IPS-20b (cell line): ENCODE results near the gene YY1AP1.
A peak's percentile ranks its signal among the peaks of the same experiment; 100 is the strongest.
"Not testable (repeated sequence)": the region's sequence is repeated elsewhere in the genome, so short reads cannot be mapped to it uniquely, and the experiment has no call there.

Experiments used
- H3K27ac ChIP-seq: one replicate; pipeline ENCODE4 v1.5.1; 2013; ENCODE audit warnings: low read length
- H3K27me3 ChIP-seq: 2 replicates; pipeline ENCODE4 v1.6.1; 2013; ENCODE audit warnings: mild to moderate bottlenecking, low read length, inconsistent platforms; ENCODE audit not compliant: insufficient read depth
- H3K36me3 ChIP-seq: 2 replicates; pipeline ENCODE4 v1.6.1; 2013; ENCODE audit warnings: low read depth, mild to moderate bottlenecking, inconsistent platforms, low read length, moderate library complexity; ENCODE audit not compliant: insufficient read depth
- H3K4me1 ChIP-seq: 2 replicates; pipeline ENCODE4 v1.6.1; 2013; ENCODE audit warnings: mild to moderate bottlenecking, control low read depth, inconsistent platforms, low read length, moderate library complexity; ENCODE audit not compliant: insufficient read depth
- H3K4me3 ChIP-seq: 2 replicates; pipeline ENCODE4 v1.5.1; 2013; ENCODE audit warnings: mild to moderate bottlenecking, low read length, inconsistent platforms
- H3K9ac ChIP-seq: 2 replicates; pipeline ENCODE4 v1.6.1; 2013; ENCODE audit warnings: low read depth, mild to moderate bottlenecking, inconsistent platforms, low read length, moderate library complexity
- H3K9me3 ChIP-seq: 2 replicates; pipeline ENCODE4 v1.6.1; 2013; ENCODE audit warnings: mild to moderate bottlenecking, low read depth, low read length, inconsistent platforms; ENCODE audit not compliant: insufficient read depth

The YY1AP1 gene

DNA sequence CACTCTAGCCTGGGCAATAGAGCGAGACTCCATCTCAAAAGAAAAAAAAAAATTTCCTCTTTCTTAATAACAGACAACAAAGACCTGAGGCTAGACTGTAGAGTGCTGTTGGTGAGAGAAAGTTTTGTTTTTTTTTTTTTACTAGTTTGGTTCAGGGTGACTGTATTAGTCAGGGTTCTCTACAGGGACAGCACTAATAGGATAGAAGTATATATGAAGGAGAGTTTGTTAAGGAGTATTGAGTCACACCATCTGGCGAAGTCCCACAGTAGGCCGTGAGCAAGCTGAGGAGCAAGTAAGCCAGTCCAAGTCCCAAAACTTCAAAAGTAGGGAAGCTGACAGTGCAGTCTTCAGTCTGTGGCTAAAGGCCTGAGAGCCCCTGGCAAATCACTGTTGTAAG is 22.9 kb upstream of the YY1AP1 start:
- not testable (repeated sequence) for H3K27ac ChIP-seq, H3K4me3 ChIP-seq, H3K27me3 ChIP-seq, H3K9me3 ChIP-seq, H3K4me1 ChIP-seq, H3K9ac ChIP-seq
- peaks cover 41% of the 10 kb centered on the region for H3K36me3 ChIP-seq

DNA sequence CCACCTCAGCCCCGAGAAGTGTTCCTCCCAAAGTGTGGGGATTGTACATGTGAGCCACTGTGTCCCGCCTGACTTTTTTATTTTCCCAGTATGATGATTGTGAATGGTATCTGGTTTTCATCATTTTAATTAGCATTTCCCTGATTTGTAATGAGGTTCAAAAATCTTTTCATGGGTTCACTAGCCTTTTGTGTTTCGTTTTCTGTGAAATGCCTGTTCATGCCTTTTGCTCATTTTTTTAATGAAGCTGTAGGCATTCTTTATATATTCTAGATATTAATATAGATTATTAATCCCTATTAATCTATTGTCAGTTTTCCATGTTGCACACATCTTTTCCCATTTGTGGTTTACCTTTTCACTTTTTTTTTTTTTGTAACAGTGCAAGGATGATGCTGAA is 20.8 kb upstream of the YY1AP1 start:
- no peaks in the 10 kb centered on the region for H3K4me1 ChIP-seq
- peaks cover 30% of the 10 kb centered on the region for H3K36me3 ChIP-seq
- no peak overlapping the region for H3K4me3 ChIP-seq
- no peaks in the 10 kb centered on the region; the same call in 1 of the 2 replicates for H3K9me3 ChIP-seq
- H3K27ac ChIP-seq: no peak overlapping the region
- H3K9ac ChIP-seq: no peak overlapping the region
- H3K27me3 ChIP-seq: no peaks in the 10 kb centered on the region

DNA sequence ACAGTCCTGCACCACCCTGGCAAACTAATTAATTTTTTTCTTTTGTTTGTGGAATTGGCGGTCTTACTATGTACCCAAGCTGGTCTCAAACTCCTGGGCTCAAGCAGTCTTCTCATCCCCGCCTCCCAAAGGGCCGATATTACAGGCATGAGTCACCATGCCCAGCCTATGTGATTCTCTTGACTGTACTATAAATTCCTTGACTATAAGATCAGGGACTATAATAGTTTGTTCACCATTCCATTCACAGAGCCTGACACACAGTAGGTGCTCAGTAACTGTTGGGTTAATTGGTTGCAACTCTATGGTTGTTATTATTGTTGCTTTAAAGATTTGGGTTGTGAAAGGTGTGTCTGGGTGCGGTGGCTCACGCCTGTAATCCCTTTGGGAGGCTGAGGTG is 17.6 kb upstream of the YY1AP1 start:
- H3K4me1 ChIP-seq: no peaks in the 10 kb centered on the region
- no peak overlapping the region for H3K27ac ChIP-seq
- peaks cover 9% of the 10 kb centered on the region for H3K36me3 ChIP-seq
- no peak overlapping the region for H3K4me3 ChIP-seq
- H3K27me3 ChIP-seq: no peaks in the 10 kb centered on the region
- H3K9me3 ChIP-seq: no peaks in the 10 kb centered on the region; the same call in 1 of the 2 replicates
- no peak overlapping the region for H3K9ac ChIP-seq

DNA sequence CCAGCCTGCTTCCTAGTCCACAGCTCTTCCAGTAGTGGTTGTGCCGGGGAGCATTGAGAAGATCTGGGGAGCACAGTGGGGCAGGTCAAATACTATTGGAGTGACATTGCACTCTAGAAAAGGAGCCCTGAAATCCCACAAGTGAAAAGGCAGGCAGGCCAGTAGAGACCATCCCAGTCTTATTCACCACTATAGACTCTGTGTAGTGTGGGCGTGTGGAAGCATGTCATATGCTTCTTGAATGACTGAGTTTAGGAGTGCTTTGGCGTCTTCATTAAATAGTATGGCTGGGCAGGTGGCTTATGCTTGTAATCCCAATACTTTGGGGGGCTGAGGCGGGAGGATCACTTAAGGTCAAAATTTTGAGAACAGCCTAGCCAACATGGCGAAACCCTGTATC is 15.8 kb upstream of the YY1AP1 start:
- not testable (repeated sequence) for H3K4me1 ChIP-seq, H3K27ac ChIP-seq, H3K27me3 ChIP-seq, H3K4me3 ChIP-seq, H3K9me3 ChIP-seq, H3K36me3 ChIP-seq, H3K9ac ChIP-seq

DNA sequence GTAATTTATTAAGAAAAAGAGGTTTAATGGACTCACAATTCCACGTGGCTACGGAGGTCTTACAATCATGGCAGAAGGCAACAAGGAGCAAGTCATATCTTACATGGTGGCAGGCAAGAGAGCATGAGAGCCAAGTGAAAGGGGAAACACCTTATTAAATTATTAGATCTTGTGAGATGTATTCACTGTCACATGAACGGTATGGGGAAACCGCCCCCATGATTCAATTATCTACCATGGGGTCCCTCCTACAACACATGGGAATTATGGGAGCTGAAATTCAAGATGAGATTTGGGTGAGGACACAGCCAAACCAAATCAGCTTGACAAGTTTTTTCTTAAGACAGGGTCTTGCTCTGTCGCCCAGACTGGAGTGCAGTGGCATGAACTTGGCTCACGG is 14.6 kb upstream of the YY1AP1 start:
- H3K9ac ChIP-seq: no peak overlapping the region
- no peaks in the 10 kb centered on the region for H3K27me3 ChIP-seq
- H3K27ac ChIP-seq: no peak overlapping the region
- peaks cover 4% of the 10 kb centered on the region for H3K9me3 ChIP-seq
- no peak overlapping the region for H3K4me3 ChIP-seq
- H3K4me1 ChIP-seq: peaks cover 6% of the 10 kb centered on the region; the same call in 1 of the 2 replicates
- H3K36me3 ChIP-seq: no peaks in the 10 kb centered on the region

DNA sequence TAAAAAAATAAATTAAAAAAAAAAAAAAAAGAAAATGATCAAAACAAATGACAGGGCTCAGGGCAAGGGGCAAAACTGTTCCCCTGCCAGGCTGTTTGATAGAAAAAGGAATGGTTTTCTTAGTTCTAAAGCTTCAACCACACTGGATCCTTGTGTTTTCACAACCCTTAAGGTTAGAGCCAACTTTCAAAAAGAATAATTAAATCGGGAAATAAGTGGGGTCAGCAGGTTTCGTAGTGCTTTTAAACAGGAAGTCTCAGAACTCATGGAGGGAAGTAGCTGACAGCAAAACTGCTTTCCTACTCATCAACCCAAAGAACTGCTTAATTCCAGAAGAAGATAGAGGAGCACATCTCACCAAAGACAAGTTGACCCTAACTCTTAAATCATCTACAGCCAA is 13.1 kb upstream of the YY1AP1 start:
- H3K27me3 ChIP-seq, H3K4me1 ChIP-seq, H3K36me3 ChIP-seq, H3K9me3 ChIP-seq, H3K27ac ChIP-seq, H3K4me3 ChIP-seq, H3K9ac ChIP-seq: not testable (repeated sequence)

DNA sequence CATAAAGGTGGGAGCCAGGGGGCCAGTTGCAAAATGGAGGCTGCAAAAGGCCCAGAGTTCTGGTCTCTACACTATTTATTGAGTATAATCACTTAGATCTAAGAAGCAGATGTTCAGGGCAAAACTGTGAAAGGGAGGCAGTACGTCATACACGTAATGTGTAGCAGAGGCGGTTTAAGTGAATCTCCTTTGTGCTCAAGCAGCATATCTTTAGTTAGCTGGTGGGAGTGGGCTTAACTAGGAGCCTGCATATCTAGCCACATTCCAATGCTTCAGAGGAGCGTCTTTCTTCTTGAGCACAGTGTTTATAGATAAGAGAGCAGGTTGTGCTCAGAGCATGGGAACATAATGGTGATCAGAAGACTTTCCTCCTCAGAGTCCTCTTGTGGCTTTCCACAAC is 10.5 kb upstream of the YY1AP1 start:
- H3K27ac ChIP-seq, H3K9me3 ChIP-seq, H3K4me1 ChIP-seq, H3K4me3 ChIP-seq, H3K36me3 ChIP-seq, H3K27me3 ChIP-seq: not testable (repeated sequence)
- H3K9ac ChIP-seq: peak overlapping the region; percentile 7; the same call in 1 of the 2 replicates

DNA sequence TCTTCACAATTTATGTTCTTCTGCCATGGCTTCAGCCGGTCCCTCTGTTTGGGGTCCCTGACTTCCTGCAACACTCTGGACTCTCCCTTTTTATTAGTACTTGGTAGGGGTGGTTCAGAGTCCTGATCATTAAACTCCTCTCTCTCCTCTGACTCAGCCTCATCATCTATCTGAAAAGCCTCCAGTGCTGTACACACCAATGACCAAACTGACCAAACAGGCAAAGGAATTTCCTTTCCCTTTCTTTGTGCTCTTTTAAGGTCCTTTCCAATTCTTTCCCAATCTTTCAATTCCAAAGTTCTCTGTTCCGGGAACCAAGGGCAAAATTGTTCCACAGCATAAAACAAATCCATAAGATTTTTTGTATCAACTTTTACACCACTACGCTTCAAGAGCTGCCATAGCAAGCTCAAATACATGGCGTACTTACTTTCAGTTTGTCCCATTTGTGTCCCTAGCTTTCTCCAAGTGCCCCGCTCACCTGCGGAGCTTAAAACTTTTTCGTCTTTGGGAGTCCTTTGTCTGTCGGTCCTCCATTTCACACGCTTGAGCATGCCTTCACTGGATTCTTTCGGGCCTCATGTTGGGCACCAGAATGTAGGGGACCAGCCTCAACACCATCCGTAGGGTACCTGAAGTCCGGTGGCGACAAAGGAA is 9.9 kb upstream of the YY1AP1 start:
- Histone ChIP-seq H3K27ac (no peak overlapping the region), H3K9ac (peak overlapping the region; percentile 7; the same call in 1 of the 2 replicates), H3K9me3 (peaks cover 4% of the 10 kb centered on the region; the same call in 1 of the 2 replicates), H3K4me1 (peaks cover 6% of the 10 kb centered on the region; the same call in 1 of the 2 replicates), H3K36me3 (no peaks in the 10 kb centered on the region), H3K4me3 (no peak overlapping the region), H3K27me3 (no peaks in the 10 kb centered on the region)

DNA sequence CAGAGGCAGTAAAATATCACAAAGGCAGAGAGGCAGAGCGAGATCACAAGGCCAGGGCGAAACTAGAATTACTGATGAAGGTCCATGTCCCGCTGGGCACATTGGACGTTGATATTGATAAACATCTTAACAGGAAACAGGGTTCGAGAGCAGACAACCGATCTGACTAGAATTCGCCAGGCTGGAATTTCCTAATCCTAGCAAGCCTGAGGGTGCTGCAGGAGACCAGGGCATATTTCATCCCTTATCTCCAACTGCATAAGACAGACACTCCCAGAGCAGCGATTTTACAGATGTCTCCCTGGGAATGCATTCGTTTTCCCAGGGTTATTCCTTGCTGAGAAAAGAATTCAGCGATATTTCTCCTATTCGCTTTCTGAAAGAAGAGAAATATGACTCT is 9.0 kb upstream of the YY1AP1 start:
- not testable (repeated sequence) for H3K27ac ChIP-seq, H3K27me3 ChIP-seq, H3K9ac ChIP-seq, H3K36me3 ChIP-seq, H3K9me3 ChIP-seq, H3K4me3 ChIP-seq, H3K4me1 ChIP-seq

DNA sequence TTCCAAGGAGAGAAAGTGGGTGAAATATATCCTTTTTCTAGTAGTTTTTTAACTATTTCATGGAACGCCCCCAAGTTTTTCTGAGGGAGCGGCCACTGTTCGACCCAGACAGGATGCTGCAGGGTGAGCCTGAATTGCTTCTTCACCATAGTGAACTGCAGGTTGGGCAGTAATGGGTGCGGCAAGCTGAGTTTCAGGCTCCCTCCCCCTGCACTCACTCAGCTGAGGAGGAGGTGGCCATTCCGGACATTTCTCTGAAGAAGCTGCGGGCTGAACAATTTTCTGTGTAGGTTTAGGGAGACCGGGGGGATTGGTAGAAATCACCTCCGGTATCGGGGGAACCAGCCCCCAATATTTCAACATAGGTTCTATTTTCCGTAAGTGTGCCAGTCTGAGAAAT is 8.5 kb upstream of the YY1AP1 start:
- H3K27ac ChIP-seq: no peak overlapping the region
- no peak overlapping the region for H3K4me3 ChIP-seq
- H3K9me3 ChIP-seq: peaks cover 4% of the 10 kb centered on the region; the same call in 1 of the 2 replicates
- H3K36me3 ChIP-seq: peaks cover 14% of the 10 kb centered on the region
- no peak overlapping the region for H3K9ac ChIP-seq
- peaks cover 6% of the 10 kb centered on the region; the same call in 1 of the 2 replicates for H3K4me1 ChIP-seq
- no peaks in the 10 kb centered on the region for H3K27me3 ChIP-seq

DNA sequence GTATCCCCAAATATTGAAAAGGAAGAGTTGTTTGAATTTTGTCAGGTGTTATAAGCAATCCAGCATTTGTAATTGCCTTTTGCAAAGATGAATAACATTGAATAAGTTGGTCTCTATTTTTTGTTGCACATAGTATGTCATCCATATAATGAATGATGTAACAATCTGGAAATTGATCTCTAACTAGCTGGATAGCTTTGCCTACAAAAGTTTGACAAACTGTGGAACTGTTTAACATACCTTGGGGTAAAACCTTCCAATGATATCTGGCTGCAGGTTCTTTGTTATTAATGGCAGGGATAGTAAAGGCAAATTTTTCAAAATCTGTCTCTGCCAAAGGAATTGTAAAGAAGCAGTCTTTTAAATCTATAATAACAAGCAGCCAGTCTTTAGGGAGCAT is 8.0 kb upstream of the YY1AP1 start:
- Histone ChIP-seq H3K9ac (no peak overlapping the region), H3K4me3 (no peak overlapping the region), H3K9me3 (peaks cover 6% of the 10 kb centered on the region; the same call in 1 of the 2 replicates), H3K4me1 (peaks cover 6% of the 10 kb centered on the region; the same call in 1 of the 2 replicates), H3K36me3 (peaks cover 19% of the 10 kb centered on the region), H3K27ac (no peak overlapping the region), H3K27me3 (no peaks in the 10 kb centered on the region)

DNA sequence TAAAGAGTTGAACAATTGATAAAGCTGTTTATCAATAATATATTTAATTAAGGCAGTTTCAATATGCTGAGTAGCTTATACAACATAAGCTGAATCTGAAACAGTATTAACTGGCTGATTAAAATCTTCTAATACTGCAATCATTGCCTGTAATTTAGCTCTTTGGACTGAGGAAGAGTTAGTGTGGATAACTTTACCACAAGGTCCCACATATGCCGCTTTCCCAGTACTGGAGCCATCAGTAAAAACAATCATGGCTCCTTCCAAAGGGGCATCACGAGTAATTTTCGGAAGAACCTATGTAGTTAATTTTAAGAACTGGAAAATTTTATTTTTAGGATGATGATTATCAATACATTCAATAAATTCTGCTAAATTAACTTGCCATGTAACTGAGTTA is 7.0 kb upstream of the YY1AP1 start:
- Histone ChIP-seq H3K27me3 (no peaks in the 10 kb centered on the region), H3K27ac (no peak overlapping the region), H3K4me3 (no peak overlapping the region), H3K36me3 (peaks cover 26% of the 10 kb centered on the region), H3K9me3 (peaks cover 7% of the 10 kb centered on the region; the same call in 1 of the 2 replicates), H3K4me1 (peaks cover 6% of the 10 kb centered on the region; the same call in 1 of the 2 replicates), H3K9ac (no peak overlapping the region)
